WTC11 (cell line): ENCODE measurements around the gene AMBP. TPM values are rescaled to one million over a fixed set of nuclear protein-coding genes. Genes with fewer than 3 reads are reported as not detected.

Experiments used
- ATAC-seq: fragments of 200-7000 bp; cut with Tn5 transposase; 2 replicates; pipeline ENCODE4 v1.10.0; 2021; ENCODE audit warnings: mild to moderate bottlenecking, moderate library complexity
- CTCF ChIA-PET: fragments of 300-600 bp; sonication (Branson Sonifier 250); formaldehyde crosslinking; loops from one replicate; lab custom pipeline; 2021; ENCODE audit warnings: antibody characterized with exemption; lab: Charles Lee
- POLR2A ChIA-PET: fragments of 350-600 bp; sonication (Branson Sonifier 250); formaldehyde crosslinking; loops from one replicate; lab custom pipeline; 2021; ENCODE audit warnings: antibody characterized with exemption; lab: Charles Lee
- DNase-seq: peaks from one replicate; pipeline ENCODE4 v3.0.0; 2021; ENCODE audit warnings: low spot score
- H3K27ac Mint-ChIP-seq: 2 replicates; pipeline ENCODE4 v1.8.0; 2021; ENCODE audit warnings: mixed read lengths
- H3K27me3 Mint-ChIP-seq: 2 replicates; pipeline ENCODE4 v1.8.0; 2021; ENCODE audit warnings: low read depth, mild to moderate bottlenecking, moderate library complexity, mixed read lengths
- H3K36me3 Mint-ChIP-seq: 2 replicates; pipeline ENCODE4 v1.8.0; 2021; ENCODE audit warnings: mixed read lengths
- H3K4me1 Mint-ChIP-seq: 2 replicates; pipeline ENCODE4 v1.8.0; 2022; ENCODE audit warnings: mixed read lengths
- H3K4me3 Mint-ChIP-seq: 2 replicates; pipeline ENCODE4 v1.8.0; 2021; ENCODE audit warnings: mild to moderate bottlenecking, moderate library complexity, mixed read lengths
- H3K9me3 Mint-ChIP-seq: 2 replicates; pipeline ENCODE4 v1.8.0; 2021; ENCODE audit warnings: mixed read lengths
- ATF6 ChIP-seq: sonication (generic); formaldehyde crosslinking; IDR thresholded peaks from 2 replicates; pipeline ENCODE4 v1.8.1; 2023; ENCODE audit warnings: mild to moderate bottlenecking, missing genetic modification reagents
- CBFB ChIP-seq: sonication (generic); formaldehyde crosslinking; IDR thresholded peaks from 2 replicates; pipeline ENCODE4 v1.8.1; 2022; ENCODE audit warnings: mild to moderate bottlenecking, low read depth, missing genetic modification reagents
- E2F1 ChIP-seq: sonication (generic); formaldehyde crosslinking; IDR thresholded peaks from 2 replicates; pipeline ENCODE4 v1.8.0; 2022; ENCODE audit warnings: mild to moderate bottlenecking, missing genetic modification reagents
- ELF4 ChIP-seq: sonication (generic); formaldehyde crosslinking; IDR thresholded peaks from 2 replicates; pipeline ENCODE4 v1.8.1; 2022; ENCODE audit warnings: low read depth, mild to moderate bottlenecking, moderate library complexity, missing genetic modification reagents
- ESRRA ChIP-seq: sonication (generic); formaldehyde crosslinking; IDR thresholded peaks from 2 replicates; pipeline ENCODE4 v1.8.1; 2022; ENCODE audit warnings: mild to moderate bottlenecking, missing genetic modification reagents, borderline replicate concordance
- FOXJ3 ChIP-seq: sonication (generic); formaldehyde crosslinking; IDR thresholded peaks from 2 replicates; pipeline ENCODE4 v1.9.0; 2021; ENCODE audit warnings: missing genetic modification reagents, mild to moderate bottlenecking, borderline replicate concordance
- FOXK1 ChIP-seq: sonication (generic); formaldehyde crosslinking; IDR thresholded peaks from 2 replicates; pipeline ENCODE4 v1.8.0; 2022; ENCODE audit warnings: mild to moderate bottlenecking, moderate library complexity, missing genetic modification reagents
- GRHL2 ChIP-seq: fragments of 250-450 bp; sonication (Bioruptor Pico); IDR thresholded peaks from 2 replicates; pipeline ENCODE4 v1.8.0; 2022; ENCODE audit warnings: mild to moderate bottlenecking, moderate library complexity; ENCODE audit not compliant: insufficient replicate concordance, severe bottlenecking
- GTF2I ChIP-seq: fragments of 250-450 bp; sonication (Bioruptor Pico); conservative IDR thresholded peaks from 2 replicates; pipeline ENCODE4 v1.4.0; 2021; ENCODE audit warnings: mild to moderate bottlenecking
- HMGA2 ChIP-seq: fragments of 250-450 bp; sonication (Bioruptor Pico); IDR thresholded peaks from 2 replicates; pipeline ENCODE4 v1.4.0; 2021; ENCODE audit warnings: mild to moderate bottlenecking, moderate library complexity
- MYBL2 ChIP-seq: sonication (generic); formaldehyde crosslinking; IDR thresholded peaks from 2 replicates; pipeline ENCODE4 v1.8.1; 2023; ENCODE audit warnings: mild to moderate bottlenecking, moderate library complexity, missing genetic modification reagents
- NFYB ChIP-seq: sonication (generic); formaldehyde crosslinking; conservative IDR thresholded peaks from 2 replicates; pipeline ENCODE4 v1.8.0; 2022; ENCODE audit warnings: low read depth, missing genetic modification reagents
- NR1H2 ChIP-seq: sonication (generic); formaldehyde crosslinking; IDR thresholded peaks from 2 replicates; pipeline ENCODE4 v1.9.0; 2021; ENCODE audit warnings: mild to moderate bottlenecking, moderate library complexity, missing genetic modification reagents
- SMAD4 ChIP-seq: sonication (generic); formaldehyde crosslinking; IDR thresholded peaks from 2 replicates; pipeline ENCODE4 v1.8.0; 2022; ENCODE audit warnings: mild to moderate bottlenecking, missing genetic modification reagents
- SP1 ChIP-seq: sonication (generic); formaldehyde crosslinking; conservative IDR thresholded peaks from 2 replicates; pipeline ENCODE4 v1.8.1; 2022; ENCODE audit warnings: missing genetic modification reagents
- STAT6 ChIP-seq: sonication (generic); formaldehyde crosslinking; conservative IDR thresholded peaks from 2 replicates; pipeline ENCODE4 v1.8.1; 2023; ENCODE audit warnings: mild to moderate bottlenecking, low read depth, missing genetic modification reagents, moderate library complexity
- TEAD4 ChIP-seq: sonication (generic); formaldehyde crosslinking; IDR thresholded peaks from 2 replicates; pipeline ENCODE4 v1.8.0; 2022; ENCODE audit warnings: mild to moderate bottlenecking, missing genetic modification reagents
- ZNF416 ChIP-seq: fragments of 250-450 bp; sonication (Bioruptor Pico); IDR thresholded peaks from 2 replicates; pipeline ENCODE4 v1.9.0; 2021; ENCODE audit warnings: mild to moderate bottlenecking, inconsistent platforms
- ZNF671 ChIP-seq: fragments of 250-450 bp; sonication (Bioruptor Pico); IDR thresholded peaks from 2 replicates; pipeline ENCODE4 v1.8.0; 2021; ENCODE audit warnings: mild to moderate bottlenecking
- ZSCAN18 ChIP-seq: fragments of 250-450 bp; sonication (Bioruptor Pico); IDR thresholded peaks from 2 replicates; pipeline ENCODE4 v2.1.2; 2022; ENCODE audit warnings: mild to moderate bottlenecking, moderate library complexity
- total RNA-seq: library from RNA; stranded (reverse); gene quantifications from 3 replicates; pipeline ENCODE4 v1.2.3, GENCODE V29; 2021

The AMBP gene
- total RNA-seq, 1 experiment from 2014 or later: 3.3 TPM

- 0 out of 2 replicates have a peak, but pooled peaks have one; percentile 11 for ATAC-seq
- no peak for DNase-seq
- 0 out of 2 replicates have a peak, but pooled peaks cover 4% of the 10 kb centered on the region for H3K9me3 Mint-ChIP-seq
- H3K4me3 Mint-ChIP-seq: no peak overlapping the region
- ChIA-PET CTCF (interaction anchor here (1.0 to 3.9 kb wide), 5 partner anchors 17 to 166 kb away, joined by 3 to 27 read pairs (median 10); no protein-coding TSS in a partner anchor), POLR2A (no interaction called here)
- H3K36me3 Mint-ChIP-seq: no peaks in the 10 kb centered on the region
- H3K4me1 Mint-ChIP-seq: peaks cover 9% of the 10 kb centered on the region
- H3K27me3 Mint-ChIP-seq: peaks cover 44% of the 10 kb centered on the region
- TF ChIP-seq FOXK1 (no peak), CBFB (CRISPR knock-in tag) (no peak), E2F1 (no peak), NFYB (CRISPR knock-in tag) (no peak), MYBL2 (no peak), STAT6 (CRISPR knock-in tag) (no peak), ZNF671 (CRISPR knock-in tag) (no peak), ATF6 (no peak), HMGA2 (CRISPR knock-in tag) (no peak), ZSCAN18 (CRISPR knock-in tag) (no peak), GRHL2 (CRISPR knock-in tag) (no peak), TEAD4 (CRISPR knock-in tag) (no peak), SP1 (no peak), GTF2I (CRISPR knock-in tag) (no peak), ESRRA (no peak), NR1H2 (CRISPR knock-in tag) (no peak)
- no peak overlapping the region for H3K27ac Mint-ChIP-seq
These were observed 46.8 kb upstream of the AMBP start for GRCh38 chr9:114124666-114125475.

- H3K27me3 Mint-ChIP-seq: peaks cover 37% of the 10 kb centered on the region
- CTCF ChIA-PET: interaction anchor here (0.9 to 2.7 kb wide), 3 partner anchors 16 to 167 kb away, joined by 3 to 27 read pairs (median 10); partner anchors contain the start of gene COL27A1
These were observed 46.0 kb upstream of the AMBP start for GRCh38 chr9:114124138-114124537.

More at GRCh38 chr9:114124138-114124537, 46.0 kb upstream of the AMBP start:
- peaks cover 9% of the 10 kb centered on the region for H3K4me1 Mint-ChIP-seq
- no peak overlapping the region for H3K27ac Mint-ChIP-seq
- no peaks in the 10 kb centered on the region for H3K36me3 Mint-ChIP-seq
- ATAC-seq (no peak), DNase-seq (no peak)
- 0 out of 2 replicates have a peak, but pooled peaks cover 4% of the 10 kb centered on the region for H3K9me3 Mint-ChIP-seq
- no peak for TF ChIP-seq ELF4 (CRISPR knock-in tag)
- no peak for TF ChIP-seq SMAD4 (CRISPR knock-in tag)
- TF ChIP-seq ZNF416: no peak
- no peak for TF ChIP-seq FOXK1
- TF ChIP-seq E2F1: no peak
- TF ChIP-seq FOXJ3 (CRISPR knock-in tag): no peak
- H3K4me3 Mint-ChIP-seq: no peak overlapping the region
- POLR2A ChIA-PET: no interaction called here
